Loucy (cell line): ENCODE data around the gene DNAJC16.

ENCODE experiments used
- H2AFZ ChIP-seq: fragments of 200-600 bp; sonication (generic); 2 replicates; pipeline ENCODE4 v1.6.0; 2016; ENCODE audit warnings: antibody characterized with exemption, mild to moderate bottlenecking, low read length, moderate library complexity
- H3F3A ChIP-seq: fragments of 200-600 bp; 2 replicates; pipeline ENCODE4 v1.6.0; 2016; ENCODE audit warnings: antibody characterized with exemption, low read depth, mild to moderate bottlenecking
- H3K27me3 ChIP-seq: fragments of 200-600 bp; sonication (generic); 2 replicates; pipeline ENCODE4 v1.6.1; 2014; ENCODE audit warnings: low read length, mild to moderate bottlenecking; ENCODE audit not compliant: insufficient read depth, poor library complexity, severe bottlenecking
- H3K36me3 ChIP-seq: fragments of 200-600 bp; sonication (generic); 2 replicates; pipeline ENCODE4 v1.6.1; 2016; ENCODE audit warnings: low read length; ENCODE audit not compliant: insufficient read depth
- H3K4me1 ChIP-seq: fragments of 200-600 bp; sonication (generic); 2 replicates; pipeline ENCODE4 v1.5.1; 2014; ENCODE audit warnings: low read length, mild to moderate bottlenecking; ENCODE audit not compliant: insufficient read depth, poor library complexity, severe bottlenecking
- H3K4me2 ChIP-seq: fragments of 200-600 bp; sonication (generic); 2 replicates; pipeline ENCODE4 v1.6.0; 2014; ENCODE audit warnings: antibody characterized with exemption, low read length, low read depth, mild to moderate bottlenecking; ENCODE audit not compliant: poor library complexity, severe bottlenecking
- H3K4me3 ChIP-seq: fragments of 200-600 bp; sonication (generic); 2 replicates; pipeline ENCODE4 v1.5.1; 2014; ENCODE audit warnings: low read length, mild to moderate bottlenecking, mixed read lengths; ENCODE audit not compliant: poor library complexity, severe bottlenecking
- H3K79me2 ChIP-seq: fragments of 200-600 bp; sonication (generic); 2 replicates; pipeline ENCODE4 v1.6.1; 2014; ENCODE audit warnings: low read length; ENCODE audit not compliant: insufficient read depth
- H3K9ac ChIP-seq: fragments of 200-600 bp; sonication (generic); 2 replicates; pipeline ENCODE4 v1.6.0; 2014; ENCODE audit warnings: mild to moderate bottlenecking, low read depth, low read length, moderate library complexity; ENCODE audit not compliant: poor library complexity, severe bottlenecking
- H3K9me2 ChIP-seq: fragments of 200-600 bp; sonication (generic); replicated peaks from 2 replicates; pipeline ENCODE4 v1.6.1; 2016; ENCODE audit warnings: low read depth, low read length, mixed read lengths
- H3K9me3 ChIP-seq: fragments of 200-600 bp; sonication (generic); 2 replicates; pipeline ENCODE4 v1.6.1; 2014; ENCODE audit warnings: mild to moderate bottlenecking, antibody characterized with exemption, low read length, low read depth; ENCODE audit not compliant: insufficient read depth
- H4K20me1 ChIP-seq: fragments of 200-600 bp; sonication (generic); 2 replicates; pipeline ENCODE4 v1.6.0; 2014; ENCODE audit warnings: antibody characterized with exemption, low read length, mild to moderate bottlenecking; ENCODE audit not compliant: insufficient read depth, poor library complexity, severe bottlenecking
- EZH2phosphoT487 ChIP-seq: fragments of 200-600 bp; IDR thresholded peaks from 2 replicates; pipeline ENCODE4 v1.6.1; 2018; ENCODE audit warnings: antibody characterized with exemption, mild to moderate bottlenecking, moderate library complexity, borderline replicate concordance
- TF ChIP-seq, protein P1 (sequence below): fragments of 200-600 bp; sonication (generic); conservative IDR thresholded peaks from 2 replicates; pipeline ENCODE4 v1.5.1; 2014; ENCODE audit warnings: mild to moderate bottlenecking, antibody characterized with exemption, low read length

The DNAJC16 gene

DNA sequence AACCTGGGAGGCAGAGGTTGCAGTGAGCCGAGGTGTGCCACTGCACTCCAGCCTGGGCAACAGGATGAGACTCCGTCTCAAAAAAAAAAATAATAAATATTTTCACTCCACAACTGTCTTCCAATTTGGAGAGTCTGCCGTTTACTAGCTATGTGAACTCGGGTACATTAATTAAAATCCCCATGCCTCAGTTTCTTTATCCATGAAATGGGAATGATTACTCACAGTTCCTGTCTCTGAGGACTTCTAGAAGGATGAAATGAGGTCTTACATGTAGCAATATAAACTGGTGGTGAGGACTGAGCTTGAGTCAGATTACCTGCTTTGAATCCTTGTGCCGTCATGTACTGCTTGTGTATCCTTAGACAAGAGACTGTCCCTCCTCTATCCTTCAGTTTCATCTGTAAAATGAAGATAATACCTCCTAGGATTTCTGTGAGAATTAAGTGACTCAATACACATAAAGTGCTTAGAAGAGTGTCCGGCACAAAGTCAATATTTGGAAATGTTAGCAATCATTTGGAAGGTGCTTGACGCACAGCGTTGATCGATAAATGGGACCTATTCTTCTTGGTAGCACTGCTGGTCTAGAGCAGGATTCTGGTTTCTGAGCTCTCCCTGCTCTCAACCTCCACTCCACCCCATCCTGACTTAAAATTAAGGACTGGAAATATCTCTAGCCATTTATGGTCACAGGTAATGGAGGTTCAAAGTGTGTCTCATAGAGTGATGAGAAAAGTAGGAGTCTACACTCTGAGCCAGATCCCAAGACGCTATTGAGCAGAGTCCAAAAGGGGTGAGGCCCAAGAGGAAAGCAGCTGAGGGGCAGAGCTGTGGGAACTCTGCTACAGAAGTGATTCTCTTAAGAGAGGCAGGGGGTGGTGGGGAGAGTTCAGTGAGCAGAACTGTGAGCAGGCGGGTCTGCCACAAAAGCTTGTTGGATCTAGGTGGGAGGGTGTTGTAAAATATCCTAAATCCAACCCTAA is 79.0 kb downstream of the DNAJC16 start:
- H3K36me3 ChIP-seq, result no peaks in the 10 kb centered on the region
- H3K4me1 ChIP-seq, result no peaks in the 10 kb centered on the region
- H4K20me1 ChIP-seq, result no peaks in the 10 kb centered on the region
- H3K9me3 ChIP-seq, result no peaks in the 10 kb centered on the region
- H3K9ac ChIP-seq, result no peak overlapping the region
- no peaks in the 10 kb centered on the region for H3K79me2 ChIP-seq
- H3K9me2 ChIP-seq, result no peaks in the 10 kb centered on the region
- H2AFZ ChIP-seq, result no peak overlapping the region
- no peaks in the 10 kb centered on the region for H3F3A ChIP-seq
- TF ChIP-seq EZH2phosphoT487, result no peak
- TF ChIP-seq, protein P1, sequence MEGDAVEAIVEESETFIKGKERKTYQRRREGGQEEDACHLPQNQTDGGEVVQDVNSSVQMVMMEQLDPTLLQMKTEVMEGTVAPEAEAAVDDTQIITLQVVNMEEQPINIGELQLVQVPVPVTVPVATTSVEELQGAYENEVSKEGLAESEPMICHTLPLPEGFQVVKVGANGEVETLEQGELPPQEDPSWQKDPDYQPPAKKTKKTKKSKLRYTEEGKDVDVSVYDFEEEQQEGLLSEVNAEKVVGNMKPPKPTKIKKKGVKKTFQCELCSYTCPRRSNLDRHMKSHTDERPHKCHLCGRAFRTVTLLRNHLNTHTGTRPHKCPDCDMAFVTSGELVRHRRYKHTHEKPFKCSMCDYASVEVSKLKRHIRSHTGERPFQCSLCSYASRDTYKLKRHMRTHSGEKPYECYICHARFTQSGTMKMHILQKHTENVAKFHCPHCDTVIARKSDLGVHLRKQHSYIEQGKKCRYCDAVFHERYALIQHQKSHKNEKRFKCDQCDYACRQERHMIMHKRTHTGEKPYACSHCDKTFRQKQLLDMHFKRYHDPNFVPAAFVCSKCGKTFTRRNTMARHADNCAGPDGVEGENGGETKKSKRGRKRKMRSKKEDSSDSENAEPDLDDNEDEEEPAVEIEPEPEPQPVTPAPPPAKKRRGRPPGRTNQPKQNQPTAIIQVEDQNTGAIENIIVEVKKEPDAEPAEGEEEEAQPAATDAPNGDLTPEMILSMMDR, result no peak
- no peak overlapping the region for H3K4me3 ChIP-seq
- H3K27me3 ChIP-seq, result no peaks in the 10 kb centered on the region
- no peak overlapping the region for H3K4me2 ChIP-seq

DNA sequence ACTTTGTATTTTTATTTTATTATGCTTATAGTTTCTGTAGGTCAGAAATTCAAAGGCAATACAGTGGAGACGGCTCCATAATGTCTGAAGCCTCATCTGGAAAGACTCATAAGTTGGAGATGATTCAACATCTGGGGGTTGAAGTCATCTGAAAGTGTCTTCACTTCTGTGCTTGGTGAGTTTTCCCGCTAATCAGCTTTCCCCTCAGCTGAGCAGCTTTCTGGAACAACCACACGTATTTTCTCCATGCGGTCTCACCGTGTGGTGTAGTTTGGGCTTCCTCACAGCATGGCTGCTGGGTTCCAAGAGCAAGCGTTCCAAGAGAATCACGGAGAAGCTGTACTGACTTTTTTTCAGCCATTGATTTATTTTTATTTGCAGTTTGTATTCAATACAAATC is 83.0 kb downstream of the DNAJC16 start:
- Histone ChIP-seq H3K9me2 (no peaks in the 10 kb centered on the region), H4K20me1 (no peaks in the 10 kb centered on the region), H3K9me3 (no peaks in the 10 kb centered on the region), H3K4me1 (no peaks in the 10 kb centered on the region), H3K9ac (no peak overlapping the region), H2AFZ (no peak overlapping the region; the same call in 1 of the 2 replicates), H3K79me2 (no peaks in the 10 kb centered on the region), H3K27me3 (no peaks in the 10 kb centered on the region), H3K4me3 (no peak overlapping the region), H3K4me2 (no peak overlapping the region), H3F3A (no peaks in the 10 kb centered on the region), H3K36me3 (no peaks in the 10 kb centered on the region)
- no peak for TF ChIP-seq EZH2phosphoT487
- TF ChIP-seq, protein P1, result no peak

DNA sequence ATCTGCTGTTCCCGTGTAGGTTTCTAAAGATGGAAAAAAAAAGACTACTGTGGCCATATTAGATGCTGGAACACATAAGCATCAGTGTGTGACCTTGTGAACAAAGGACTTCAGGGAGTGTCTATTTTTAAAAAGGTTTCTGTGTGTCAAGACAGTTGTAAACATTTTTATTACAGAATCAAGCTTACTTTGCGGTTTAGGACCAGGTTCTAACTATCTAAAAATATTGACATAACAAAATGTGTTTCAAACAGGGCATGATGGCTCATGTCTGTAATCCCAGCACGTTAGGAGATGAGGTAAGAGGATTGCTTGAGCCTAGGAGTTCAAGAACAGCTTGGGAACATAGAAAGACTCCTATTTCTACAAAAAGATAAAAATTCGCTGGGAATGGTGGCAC is 83.5 kb downstream of the DNAJC16 start:
- no peak for TF ChIP-seq EZH2phosphoT487
- no peak overlapping the region for H3K4me2 ChIP-seq
- H3K27me3 ChIP-seq, result no peaks in the 10 kb centered on the region
- no peak overlapping the region for H3K4me3 ChIP-seq
- H3K4me1 ChIP-seq, result no peaks in the 10 kb centered on the region
- H3K9me3 ChIP-seq, result no peaks in the 10 kb centered on the region
- no peaks in the 10 kb centered on the region for H3K79me2 ChIP-seq
- H4K20me1 ChIP-seq, result no peaks in the 10 kb centered on the region
- no peaks in the 10 kb centered on the region for H3F3A ChIP-seq
- no peaks in the 10 kb centered on the region for H3K9me2 ChIP-seq
- H2AFZ ChIP-seq, result no peak overlapping the region; the same call in 1 of the 2 replicates
- H3K36me3 ChIP-seq, result no peaks in the 10 kb centered on the region
- H3K9ac ChIP-seq, result no peak overlapping the region
